Omental fat pad (tissue), 4 donors: ENCODE results near the gene RFNG. TPM values are rescaled to one million over a fixed set of nuclear protein-coding genes. Genes with fewer than 3 reads are reported as not detected.
A peak's percentile ranks its signal among the peaks of the same experiment; 100 is the strongest.

Experiments
- ATAC-seq: fragments of 150-250 bp; one replicate; pipeline ENCODE4 v1.9.1; 2016; ENCODE audit warnings: mild to moderate bottlenecking, moderate library complexity; ENCODE audit not compliant: low FRiP score
- DNase-seq: peaks from one replicate; pipeline ENCODE4 v3.0.0-alpha.2; 2019; ENCODE audit warnings: low spot score
- total RNA-seq, 4 donors: library from RNA; depleted of rRNA; stranded (reverse); fragments of >200 nt; gene quantifications; one replicate each; pipeline ENCODE4 v1.1.0, GENCODE V29; 2016
- TF ChIP-seq, protein P1 (sequence below), 3 donors: fragments of 450-650 bp; IDR thresholded peaks; one replicate each; pipeline ENCODE4 v1.5.1; 2016 to 2017; ENCODE audit warnings: antibody characterized with exemption in 3 of 3, mild to moderate bottlenecking in 3 of 3, moderate library complexity in 2 of 3

RFNG gene
- total RNA-seq, 4 donors from 2014 or later: 20.2 to 51.3 (median 32.0) TPM

DNA sequence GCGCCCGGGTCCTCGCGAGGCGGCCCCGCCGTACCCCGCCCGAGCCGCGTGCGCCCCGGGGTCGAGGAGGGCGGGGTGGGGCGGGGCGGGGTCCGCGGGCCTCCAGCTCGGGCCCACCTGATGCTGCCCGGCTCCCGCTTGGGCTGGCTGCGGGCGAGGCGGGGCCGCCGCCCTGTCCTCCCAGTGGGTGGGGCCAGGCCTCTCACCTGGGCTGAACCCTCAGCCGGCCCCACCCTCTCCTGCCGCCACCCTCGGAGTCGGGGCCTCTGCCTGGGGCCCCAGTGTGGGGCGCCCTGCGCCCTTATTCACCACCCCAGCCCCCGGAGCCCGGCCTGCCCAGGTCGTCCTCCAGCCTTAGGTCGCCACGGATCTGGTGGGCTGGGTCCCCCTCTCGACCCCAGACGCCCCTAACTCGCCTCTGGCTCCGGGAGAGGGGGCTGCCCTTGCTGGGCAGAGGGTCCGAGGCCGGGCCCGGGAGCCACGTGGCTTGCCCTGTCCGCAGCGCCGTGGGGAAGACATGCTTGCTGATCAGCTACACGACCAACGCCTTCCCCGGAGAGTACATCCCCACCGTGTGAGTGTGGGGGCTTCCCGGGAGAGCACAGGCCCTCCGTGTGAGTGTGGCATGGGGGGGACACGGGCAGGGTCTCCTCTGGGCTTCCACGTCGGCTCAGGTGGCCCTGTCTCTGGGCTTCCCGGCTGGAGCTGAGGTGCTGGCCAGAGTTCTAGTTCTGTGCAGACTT lies 19.6 kb downstream of the RFNG start:
- ATAC-seq (no peak), DNase-seq (no peak)
- TF ChIP-seq, protein P1, sequence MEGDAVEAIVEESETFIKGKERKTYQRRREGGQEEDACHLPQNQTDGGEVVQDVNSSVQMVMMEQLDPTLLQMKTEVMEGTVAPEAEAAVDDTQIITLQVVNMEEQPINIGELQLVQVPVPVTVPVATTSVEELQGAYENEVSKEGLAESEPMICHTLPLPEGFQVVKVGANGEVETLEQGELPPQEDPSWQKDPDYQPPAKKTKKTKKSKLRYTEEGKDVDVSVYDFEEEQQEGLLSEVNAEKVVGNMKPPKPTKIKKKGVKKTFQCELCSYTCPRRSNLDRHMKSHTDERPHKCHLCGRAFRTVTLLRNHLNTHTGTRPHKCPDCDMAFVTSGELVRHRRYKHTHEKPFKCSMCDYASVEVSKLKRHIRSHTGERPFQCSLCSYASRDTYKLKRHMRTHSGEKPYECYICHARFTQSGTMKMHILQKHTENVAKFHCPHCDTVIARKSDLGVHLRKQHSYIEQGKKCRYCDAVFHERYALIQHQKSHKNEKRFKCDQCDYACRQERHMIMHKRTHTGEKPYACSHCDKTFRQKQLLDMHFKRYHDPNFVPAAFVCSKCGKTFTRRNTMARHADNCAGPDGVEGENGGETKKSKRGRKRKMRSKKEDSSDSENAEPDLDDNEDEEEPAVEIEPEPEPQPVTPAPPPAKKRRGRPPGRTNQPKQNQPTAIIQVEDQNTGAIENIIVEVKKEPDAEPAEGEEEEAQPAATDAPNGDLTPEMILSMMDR (IDR thresholded peaks at IDR 0.05): no peak

- ATAC-seq: no peak
- TF ChIP-seq, protein P1 (IDR thresholded peaks at IDR 0.05): no peak
- no peak for DNase-seq
Measured at GRCh38 chr17:82031303-82031884, 20.2 kb downstream of the RFNG start, which contains the start of gene RAC3. RAC3 (plus strand) TSS chr17:82031678; CDS start chr17:82031762, 84 bp downstream.

- DNase-seq (no peak), ATAC-seq (peak; percentile 67)
- TF ChIP-seq, protein P1 (IDR thresholded peaks at IDR 0.05): peak in 1 of 3 donors; percentile 69
Measured at GRCh38 chr17:82030470-82031302, 20.9 kb downstream of the RFNG start.

DNA sequence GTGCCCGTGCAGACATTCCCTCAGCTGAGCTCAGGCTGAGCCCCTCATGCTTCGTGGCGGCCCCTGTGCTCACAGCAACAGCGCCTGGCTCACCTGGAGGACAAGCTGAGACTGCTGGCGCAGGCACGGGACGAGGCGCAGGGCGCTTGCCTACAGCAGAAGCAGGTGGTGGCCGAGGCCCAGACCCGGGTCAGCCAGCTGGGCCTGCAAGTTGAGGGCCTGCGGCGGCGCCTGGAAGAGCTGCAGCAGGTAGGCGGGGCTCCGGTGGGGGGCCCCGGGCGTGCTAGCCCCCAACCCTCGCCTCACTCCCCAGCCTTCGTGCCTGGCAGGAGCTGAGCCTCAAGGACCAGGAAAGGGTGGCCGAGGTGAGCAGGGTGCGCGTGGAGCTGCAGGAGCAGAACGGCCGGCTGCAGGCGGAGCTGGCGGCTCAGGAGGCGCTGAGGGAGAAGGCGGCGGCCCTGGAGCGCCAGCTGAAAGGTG lies 21.6 kb downstream of the RFNG start:
- ATAC-seq (peak; percentile 2), DNase-seq (no peak)
- TF ChIP-seq, protein P1 (IDR thresholded peaks at IDR 0.05): no peak

GRCh38 chr17:82029391-82029790 lies 22.2 kb downstream of the RFNG start:
- DNase-seq (no peak), ATAC-seq (no peak)
- TF ChIP-seq, protein P1 (IDR thresholded peaks at IDR 0.05): no peak

DNA sequence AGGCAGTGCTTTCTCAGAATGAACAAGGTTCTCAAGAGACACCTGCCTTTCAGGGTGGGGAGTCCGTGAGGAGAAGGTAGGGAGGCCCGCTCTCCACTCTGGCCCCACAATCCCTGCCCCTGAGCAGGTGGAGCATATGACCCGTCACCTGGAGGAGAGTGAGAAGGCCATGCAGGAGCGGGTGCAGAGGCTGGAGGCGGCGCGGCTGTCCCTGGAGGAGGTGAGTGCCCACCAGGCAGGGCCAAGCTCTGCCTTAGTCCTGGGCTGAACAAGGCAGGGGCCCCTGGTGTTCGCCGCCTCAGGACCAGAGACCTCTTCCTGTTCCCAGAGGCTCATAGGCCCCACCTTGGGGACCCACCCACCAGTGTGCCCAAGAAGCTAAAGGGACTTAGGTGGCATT lies 22.6 kb downstream of the RFNG start:
- TF ChIP-seq, protein P1 (IDR thresholded peaks at IDR 0.05): no peak
- no peak for ATAC-seq

More for the DNA sequence above, 22.6 kb downstream of the RFNG start:
- no peak for DNase-seq
